H1 (cell line): ENCODE measurements around the gene PHACTR1. TPM values are rescaled to one million over a fixed set of nuclear protein-coding genes. Genes with fewer than 3 reads are reported as not detected.

Source experiments
- FOSL1 ChIP-seq: IDR thresholded peaks from 2 replicates; pipeline ENCODE4 v1.6.1; 2011; ENCODE audit warnings: mild to moderate bottlenecking, low read depth, low read length, moderate library complexity; ENCODE audit not compliant: insufficient read depth
- YY1 ChIP-seq: IDR thresholded peaks from 2 replicates; pipeline ENCODE4 v1.6.1; 2011; ENCODE audit warnings: low read depth, mild to moderate bottlenecking, low read length
- polyA plus RNA-seq, 7 experiments: library from polyadenylated mRNA; depleted of rRNA in 3 of 7; stranded (reverse) in 5 of 7; unstranded in 2 of 7; fragments of >200 nt in 5 of 7; fragments of 200-250 nt in 2 of 7; gene quantifications; 1 replicate in 5 of 7; 2 replicates in 1 of 7; 4 replicates in 1 of 7; pipeline versions ENCODE4 v1.2.1 to v1.2.3, GENCODE V29; 2011 to 2013; ENCODE audit warnings: missing spikeins in 2 of 7, mixed read lengths in 2 of 7
- total RNA-seq: library from RNA; stranded (reverse); fragmentation: NEBNext Ultra II Directional; extraction: Animal tissue kit (Norgen Biotek cat#: 25700); gene quantifications from 2 replicates; pipeline ENCODE4 v1.2.1, GENCODE V29; 2021

PHACTR1 gene
- total and polyA plus RNA-seq, 2 of the 8 experiments (the other 6 are each of a cell fraction or from before 2014, with no cell fraction given), result 3.9 to 17.1 TPM

- TF ChIP-seq FOSL1 (no peak), YY1 (no peak)
These were observed 362.6 kb downstream of the PHACTR1 start (continued) for GRCh38 chr6:13079096-13079723.
